GM21528 (cell line): ENCODE results near the gene LRG1.

ENCODE experiments used
- ATAC-seq: cut with Tn5 transposase; IDR thresholded peaks from one replicate; pipeline ENCODE4 v1.9.1; 2021; ENCODE audit warnings: mild to moderate bottlenecking, moderate library complexity; ENCODE audit not compliant: unreplicated experiment, low FRiP score

Gene LRG1

GRCh38 chr19:4513248-4513647 lies 26.6 kb downstream of the LRG1 start:
- no peak for ATAC-seq

GRCh38 chr19:4512070-4512469 lies 27.8 kb downstream of the LRG1 start:
- ATAC-seq = no peak

- ATAC-seq = no peak
These were observed 28.4 kb downstream of the LRG1 start for GRCh38 chr19:4511300-4512054.

GRCh38 chr19:4510435-4511255 lies 29.2 kb downstream of the LRG1 start:
- ATAC-seq = no peak

GRCh38 chr19:4508698-4509097 lies 31.1 kb downstream of the LRG1 start:
- ATAC-seq = no peak

GRCh38 chr19:4507804-4508203 lies 32.0 kb downstream of the LRG1 start:
- ATAC-seq = no peak

GRCh38 chr19:4507150-4507452 lies 32.7 kb downstream of the LRG1 start:
- no peak for ATAC-seq

- ATAC-seq = no peak
These were observed 33.2 kb downstream of the LRG1 start for GRCh38 chr19:4506449-4507149.

GRCh38 chr19:4505570-4506448 lies 34.0 kb downstream of the LRG1 start:
- no peak for ATAC-seq

- no peak for ATAC-seq
These were observed 34.8 kb downstream of the LRG1 start for GRCh38 chr19:4504891-4505569.

GRCh38 chr19:4504297-4504701 lies 35.5 kb downstream of the LRG1 start:
- no peak for ATAC-seq

GRCh38 chr19:4503825-4504170 lies 36.0 kb downstream of the LRG1 start:
- ATAC-seq = no peak

- ATAC-seq = no peak
These were observed 36.6 kb downstream of the LRG1 start for GRCh38 chr19:4503132-4503824.

GRCh38 chr19:4502282-4503131 lies 37.3 kb downstream of the LRG1 start:
- no peak for ATAC-seq

GRCh38 chr19:4501691-4502090 lies 38.1 kb downstream of the LRG1 start:
- no peak for ATAC-seq

GRCh38 chr19:4500841-4501591 lies 38.8 kb downstream of the LRG1 start:
- ATAC-seq = no peak

GRCh38 chr19:4499855-4500254 lies 40.0 kb downstream of the LRG1 start:
- no peak for ATAC-seq

- ATAC-seq = no peak
These were observed 40.5 kb downstream of the LRG1 start for GRCh38 chr19:4499318-4499717.
